A549 (cell line): ENCODE data around the gene PNPLA3. TPM values are rescaled to one million over a fixed set of nuclear protein-coding genes. Genes with fewer than 3 reads are reported as not detected.

Experiments used
- ATAC-seq, 2 experiments: fragments of 200-7000 bp in 1 of 2; fragments of >200 bp in 1 of 2; cut with Nextera tagmentation in 1 of 2; cut with Tn5 transposase in 1 of 2; 3 replicates each; pipeline versions ENCODE4 v1.8.0 to v1.9.1; 2018 to 2020; ENCODE audit warnings: mild to moderate bottlenecking in 1 of 2, moderate library complexity in 1 of 2
- CTCF ChIA-PET: fragments of 300-600 bp; sonication (Branson Sonifier 250); formaldehyde crosslinking; extraction: SDS; loops from one replicate; lab custom pipeline; 2021; ENCODE audit warnings: antibody characterized with exemption, inconsistent platforms; lab: Yijun Ruan, JAX
- POLR2A ChIA-PET: fragments of 350-600 bp; formaldehyde crosslinking; extraction: SDS; loops from one replicate; lab custom pipeline; 2021; ENCODE audit warnings: antibody characterized with exemption, inconsistent platforms; lab: Yijun Ruan, JAX
- DNase-seq, 2 experiments: peaks; one replicate each; pipeline versions ENCODE4 v3.0.0 to v3.0.0-alpha.2; 2011 to 2016; ENCODE audit warnings: low read depth in 1 of 2, low spot score in 1 of 2
- FAIRE-seq: peaks from 2 replicates; lab custom pipeline; 2011; peaks lifted over from hg19 to GRCh38; lab: Jason Lieb, UNC
- H3K27ac ChIP-seq, 2 experiments: fragments of >200 bp; sonication (Bioruptor Twin); formaldehyde crosslinking; 3 replicates each; pipeline ENCODE4 v1.5.1; 2016 to 2017
- H3K4me1 ChIP-seq: fragments of >200 bp; sonication (Bioruptor Twin); formaldehyde crosslinking; 3 replicates; pipeline ENCODE4 v1.6.1; 2016
- H3K4me2 ChIP-seq: fragments of >200 bp; sonication (Bioruptor Twin); formaldehyde crosslinking; 3 replicates; pipeline ENCODE4 v1.6.1; 2016
- H3K4me3 ChIP-seq: fragments of >200 bp; sonication (Bioruptor Twin); formaldehyde crosslinking; 3 replicates; pipeline ENCODE4 v1.5.1; 2016
- H3K9me3 ChIP-seq: fragments of >200 bp; sonication (Bioruptor Twin); formaldehyde crosslinking; 3 replicates; pipeline ENCODE4 v1.6.1; 2016
- BHLHE40 ChIP-seq: IDR thresholded peaks from 2 replicates; pipeline ENCODE4 v1.6.1; 2012; ENCODE audit warnings: low read depth, low read length, inconsistent platforms
- CEBPB ChIP-seq, 2 experiments: fragments of >200 bp in 1 of 2; sonication (Bioruptor Twin) in 1 of 2; formaldehyde crosslinking in 1 of 2; IDR thresholded peaks; 2 replicates each; pipeline ENCODE4 v1.6.1; 2012 to 2016
- CHD4 ChIP-seq: fragments of 200-600 bp; sonication (generic); IDR thresholded peaks from 2 replicates; pipeline ENCODE4 v1.6.1; 2016; ENCODE audit warnings: antibody characterized with exemption, mild to moderate bottlenecking, borderline replicate concordance
- E2F6 ChIP-seq: IDR thresholded peaks from 2 replicates; pipeline ENCODE4 v1.6.1; 2012; ENCODE audit warnings: low read depth, borderline replicate concordance
- EHMT2 ChIP-seq: fragments of 200-600 bp; sonication (generic); IDR thresholded peaks from 2 replicates; pipeline ENCODE4 v1.6.1; 2016; ENCODE audit warnings: antibody characterized with exemption, low read depth, mild to moderate bottlenecking, moderate library complexity
- EP300 ChIP-seq, 2 experiments: fragments of >200 bp; sonication (Bioruptor Twin); formaldehyde crosslinking; IDR thresholded peaks; 2 replicates in 1 of 2; 3 replicates in 1 of 2; pipeline ENCODE4 v1.6.1; 2016 to 2017
- FOSB ChIP-seq: fragments of 250-450 bp; sonication (Bioruptor Pico); IDR thresholded peaks from 2 replicates; pipeline ENCODE4 v1.5.0; 2020; ENCODE audit warnings: mild to moderate bottlenecking, moderate library complexity
- FOSL2 ChIP-seq, 2 experiments: fragments of 450-650 bp in 1 of 2; fragments of >200 bp in 1 of 2; sonication (Bioruptor Twin) in 1 of 2; formaldehyde crosslinking; IDR thresholded peaks; 2 replicates each; pipeline versions ENCODE4 v1.5.0 to v1.6.1; 2016 to 2020; ENCODE audit warnings: mild to moderate bottlenecking in 1 of 2, moderate library complexity in 1 of 2
- FOXS1 ChIP-seq: fragments of 250-450 bp; sonication (Bioruptor Pico); IDR thresholded peaks from 2 replicates; pipeline ENCODE4 v1.5.0; 2020; ENCODE audit warnings: mild to moderate bottlenecking, moderate library complexity
- GATA3 ChIP-seq: IDR thresholded peaks from 2 replicates; pipeline ENCODE4 v1.6.1; 2012; ENCODE audit warnings: borderline replicate concordance
- HDAC2 ChIP-seq: fragments of 200-600 bp; sonication (generic); IDR thresholded peaks from 2 replicates; pipeline ENCODE4 v1.6.1; 2016
- HEYL ChIP-seq: fragments of 250-450 bp; sonication (Bioruptor Pico); IDR thresholded peaks from 2 replicates; pipeline ENCODE4 v1.8.0; 2021; ENCODE audit warnings: mild to moderate bottlenecking, moderate library complexity
- HMGXB4 ChIP-seq: fragments of 250-450 bp; sonication (Bioruptor Pico); IDR thresholded peaks from 2 replicates; pipeline ENCODE4 v1.5.0; 2021; ENCODE audit warnings: mild to moderate bottlenecking, moderate library complexity, borderline replicate concordance
- HOXA7 ChIP-seq: fragments of 250-450 bp; sonication (Bioruptor Pico); IDR thresholded peaks from 2 replicates; pipeline ENCODE4 v1.5.0; 2020; ENCODE audit warnings: mild to moderate bottlenecking, moderate library complexity
- JUN ChIP-seq, 2 experiments: fragments of >200 bp; sonication (Bioruptor Twin); formaldehyde crosslinking; IDR thresholded peaks; 2 replicates in 1 of 2; 3 replicates in 1 of 2; pipeline ENCODE4 v1.6.1; 2016 to 2017
- JUNB ChIP-seq: fragments of >200 bp; sonication (Bioruptor Twin); formaldehyde crosslinking; IDR thresholded peaks from 2 replicates; pipeline ENCODE4 v1.6.1; 2016
- KDM5A ChIP-seq: fragments of 200-600 bp; sonication (generic); IDR thresholded peaks from 2 replicates; pipeline ENCODE4 v1.6.1; 2016; ENCODE audit warnings: antibody characterized with exemption, mild to moderate bottlenecking
- MAFK ChIP-seq: fragments of 450-650 bp; IDR thresholded peaks from 2 replicates; pipeline ENCODE4 v1.6.1; 2014; ENCODE audit not compliant: partially characterized antibody
- MYC ChIP-seq: IDR thresholded peaks from 2 replicates; pipeline ENCODE4 v1.6.1; 2012; ENCODE audit warnings: mild to moderate bottlenecking, inconsistent platforms, low read length, improper control_type of control experiment, borderline replicate concordance
- NR3C1 ChIP-seq: fragments of >200 bp; sonication (Bioruptor Twin); formaldehyde crosslinking; IDR thresholded peaks from 3 replicates; pipeline ENCODE4 v1.6.1; 2017
- PBX3 ChIP-seq: IDR thresholded peaks from 2 replicates; pipeline ENCODE4 v1.6.1; 2012
- PHF8 ChIP-seq: fragments of 200-600 bp; sonication (generic); IDR thresholded peaks from 2 replicates; pipeline ENCODE4 v1.6.1; 2016; ENCODE audit warnings: low read depth, mild to moderate bottlenecking, antibody characterized with exemption, moderate library complexity, borderline replicate concordance
- RAD21 ChIP-seq, 2 experiments: fragments of >200 bp in 1 of 2; sonication (Bioruptor Twin) in 1 of 2; formaldehyde crosslinking in 1 of 2; IDR thresholded peaks in 1 of 2; conservative IDR thresholded peaks in 1 of 2; 2 replicates in 1 of 2; 3 replicates in 1 of 2; pipeline ENCODE4 v1.6.1; 2012 to 2018; ENCODE audit warnings: inconsistent platforms in 1 of 2
- RARB ChIP-seq: fragments of 250-450 bp; sonication (Bioruptor Pico); IDR thresholded peaks from 2 replicates; pipeline ENCODE4 v1.8.0; 2021; ENCODE audit warnings: mild to moderate bottlenecking, moderate library complexity
- RFX5 ChIP-seq: fragments of 450-650 bp; IDR thresholded peaks from 2 replicates; pipeline ENCODE4 v1.7.1; 2014; ENCODE audit warnings: antibody characterized with exemption, mild to moderate bottlenecking, moderate library complexity
- SREBF2 ChIP-seq: fragments of 450-650 bp; IDR thresholded peaks from 2 replicates; pipeline ENCODE4 v1.6.1; 2014; ENCODE audit warnings: mild to moderate bottlenecking, moderate library complexity
- TFCP2L1 ChIP-seq: fragments of 250-450 bp; sonication (Bioruptor Pico); IDR thresholded peaks from 2 replicates; pipeline ENCODE4 v1.5.0; 2021; ENCODE audit warnings: mild to moderate bottlenecking
- TP53 ChIP-seq: fragments of 250-450 bp; sonication (Bioruptor Pico); IDR thresholded peaks from 2 replicates; pipeline ENCODE4 v1.5.0; 2021; ENCODE audit warnings: mild to moderate bottlenecking, moderate library complexity
- WGBS: methylation state at CpG from one replicate; pipeline ENCODE4 v1.1.6; 2017; ENCODE audit errors: missing lambda C conversion rate; 5-methylcytosine and 5-hydroxymethylcytosine counted together
- polyA plus RNA-seq, 4 experiments: library from polyadenylated mRNA; depleted of rRNA in 3 of 4; stranded (reverse); fragments of >200 nt; fragmentation: RNase III in 1 of 4; extraction: RNeasy Plus Mini Kit Qiagen cat#74134 plus additional on column Dnase treatment in 1 of 4; gene quantifications; 2 replicates in 3 of 4; 3 replicates in 1 of 4; pipeline ENCODE4 v1.2.3, GENCODE V29; 2011 to 2017

The PNPLA3 gene
- polyA plus RNA-seq, 2 of the 4 experiments (the other 2 are of a cell fraction), result 1.3 to 1.8 TPM

GRCh38 chr22:43889860-43890253 is 33.7 kb upstream of the PNPLA3 start:
- H3K27ac ChIP-seq, result no peak overlapping the region
- CTCF ChIA-PET, result interaction anchor here (1.0 to 2.5 kb wide), 7 partner anchors 14 to 616 kb away, joined by 3 to 14 read pairs (median 3); no protein-coding TSS in a partner anchor
- H3K4me3 ChIP-seq, result no peak overlapping the region
- no peak for TF ChIP-seq CHD4
- TF ChIP-seq RAD21 (conservative IDR thresholded peaks at IDR 0.05 in 1 of 2, IDR thresholded peaks at IDR 0.05 in 1 of 2), result peak; percentile 25 to 51; a peak in 3 of 5 replicates
- TF ChIP-seq, all 56 proteins: peak for 1
- Histone ChIP-seq H3K9me3 (no peaks in the 10 kb centered on the region), H3K4me1 (peaks cover 3% of the 10 kb centered on the region; the same call in 2 of the 3 replicates), H3K4me2 (no peak overlapping the region)
- peak in 1 of 2 experiments; percentile 44 for DNase-seq
- ATAC-seq, result peak; percentile 49 to 68; a peak in 4 of 6 replicates
- POLR2A ChIA-PET, result no interaction called here
- no peak for FAIRE-seq
- WGBS, result 50% methylated on average over 2 of the region's 4 CpGs

GRCh38 chr22:43890901-43891331 is 32.7 kb upstream of the PNPLA3 start:
- no peaks in the 10 kb centered on the region for H3K9me3 ChIP-seq
- no CpG with 5 or more reads among the region's 24 CpGs for WGBS
- H3K4me1 ChIP-seq, result peaks cover 3% of the 10 kb centered on the region; the same call in 2 of the 3 replicates
- FAIRE-seq (no peak), ATAC-seq (no peak), DNase-seq (no peak)
- H3K4me3 ChIP-seq, result no peak overlapping the region; the same call in 2 of the 3 replicates
- CTCF ChIA-PET, result interaction anchor here (1.0 to 1.5 kb wide), 2 partner anchors 13 to 55 kb away, joined by 3 to 4 read pairs; no protein-coding TSS in a partner anchor
- peak overlapping the region; percentile 51; the same call in 1 of the 3 replicates for H3K4me2 ChIP-seq
- TF ChIP-seq PBX3, result no peak
- TF ChIP-seq NR3C1, result no peak
- TF ChIP-seq CHD4, result no peak
- TF ChIP-seq PHF8, result no peak
- no peak for TF ChIP-seq MYC
- TF ChIP-seq RARB, result no peak
- TF ChIP-seq MAFK, result no peak
- no peak for TF ChIP-seq TFCP2L1 (CRISPR knock-in tag)
- TF ChIP-seq RFX5, result no peak
- no peak for TF ChIP-seq FOSL2 (IDR thresholded peaks at IDR 0.05)
- TF ChIP-seq FOSL2 (CRISPR knock-in tag; IDR thresholded peaks at IDR 0.05), result no peak
- no peak for TF ChIP-seq HOXA7
- no peak for TF ChIP-seq HMGXB4 (CRISPR knock-in tag)
- no peak for TF ChIP-seq JUNB
- TF ChIP-seq FOXS1 (CRISPR knock-in tag), result no peak
- TF ChIP-seq HDAC2, result no peak
- no peak for TF ChIP-seq CEBPB (IDR thresholded peaks at IDR 0.05)
- no peak for TF ChIP-seq GATA3
- no peak for TF ChIP-seq EHMT2
- no peak for TF ChIP-seq SREBF2
- H3K27ac ChIP-seq, result no peak overlapping the region
- POLR2A ChIA-PET, result no interaction called here

GRCh38 chr22:43891360-43892182 is 32.0 kb upstream of the PNPLA3 start, which contains the start of gene PNPLA5:
TSS of gene PNPLA5 (minus strand) at chr22:43892013. CDS start at chr22:43891880, 133 bp downstream.
- ATAC-seq (no peak), FAIRE-seq (no peak), DNase-seq (no peak)
- no peaks in the 10 kb centered on the region for H3K9me3 ChIP-seq
- peak within 1 kb of the TSS; percentile 51 for H3K4me2 ChIP-seq
- ChIA-PET CTCF (interaction anchor here (1.0 to 1.5 kb wide), 2 partner anchors 12 to 54 kb away, joined by 3 to 4 read pairs; no protein-coding TSS in a partner anchor), POLR2A (no interaction called here)
- H3K27ac ChIP-seq, result no peak within 1 kb of the TSS
- H3K4me3 ChIP-seq, result peak within 1 kb of the TSS; percentile 13; the same call in 1 of the 3 replicates
- H3K4me1 ChIP-seq, result peaks cover 3% of the 10 kb centered on the region; the same call in 2 of the 3 replicates
- WGBS, result 30% methylated on average over 12 of the region's 72 CpGs
- no peak for TF ChIP-seq PHF8
- no peak for TF ChIP-seq EP300 (IDR thresholded peaks at IDR 0.05)
- no peak for TF ChIP-seq BHLHE40
- TF ChIP-seq HMGXB4 (CRISPR knock-in tag), result no peak
- TF ChIP-seq E2F6, result no peak
- TF ChIP-seq HOXA7, result no peak
- TF ChIP-seq TFCP2L1 (CRISPR knock-in tag), result no peak
- TF ChIP-seq KDM5A, result no peak
- no peak for TF ChIP-seq TP53 (CRISPR knock-in tag)
- no peak for TF ChIP-seq FOSB (CRISPR knock-in tag)
- no peak for TF ChIP-seq RAD21 (conservative IDR thresholded peaks at IDR 0.05 in 1 of 2, IDR thresholded peaks at IDR 0.05 in 1 of 2)
- no peak for TF ChIP-seq HEYL (CRISPR knock-in tag)
- no peak for TF ChIP-seq JUNB
- TF ChIP-seq JUN (IDR thresholded peaks at IDR 0.05), result no peak
- TF ChIP-seq RFX5, result no peak
